HG03520 (cell line): ENCODE results near the gene MBD3L1.
A peak's percentile ranks its signal among the peaks of the same experiment; 100 is the strongest.

Experiments used
- ATAC-seq: cut with Tn5 transposase; IDR thresholded peaks from one replicate; pipeline ENCODE4 v1.9.1; 2021; ENCODE audit warnings: mild to moderate bottlenecking, moderate library complexity; ENCODE audit not compliant: unreplicated experiment

MBD3L1 gene

DNA sequence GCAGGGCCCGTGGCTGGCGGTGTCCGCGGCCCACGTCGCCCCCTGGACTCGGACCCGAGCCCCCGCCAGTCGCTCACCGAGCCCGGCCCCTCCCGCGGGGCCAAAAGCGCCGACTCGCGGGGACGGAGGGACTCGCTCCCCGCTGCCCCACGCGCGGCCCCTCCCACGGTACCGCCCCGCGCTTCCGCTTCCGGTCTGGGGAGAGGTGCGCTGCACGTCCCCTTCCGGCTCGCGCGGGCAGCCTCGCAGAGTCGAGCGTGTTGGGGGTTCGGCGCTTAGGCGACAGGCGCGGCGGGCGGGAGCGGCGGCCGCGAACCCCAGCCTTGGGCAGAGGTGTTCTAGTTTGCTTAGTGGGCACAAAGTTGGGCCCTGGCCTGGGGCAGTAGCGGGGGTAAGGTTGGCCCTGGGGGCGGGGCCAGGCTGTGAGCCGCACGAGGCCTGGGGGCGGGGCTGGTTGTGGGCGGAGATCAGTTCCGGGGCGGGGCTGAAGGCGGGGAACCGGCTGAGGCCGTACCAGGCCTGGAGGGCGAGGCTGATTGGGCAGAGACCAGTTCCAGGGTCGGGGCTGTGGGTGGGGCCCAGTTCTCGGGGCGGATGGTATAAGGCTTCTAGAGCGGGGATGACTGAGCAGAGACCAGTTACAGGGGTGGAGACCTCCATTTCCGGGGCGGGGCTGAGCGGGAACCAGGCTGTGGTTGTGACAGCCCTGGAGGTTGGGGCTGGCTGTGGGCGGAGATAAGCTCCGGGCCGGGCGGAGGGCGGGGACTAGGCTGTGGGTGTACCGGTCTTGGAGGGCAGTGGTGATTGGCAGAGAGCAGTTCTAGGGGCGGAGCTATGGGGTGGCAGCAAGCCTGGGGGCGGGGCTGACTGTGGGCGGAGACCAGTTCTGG lies at the start of gene MBD3L1, which contains the start of gene ZNF558:
Gene MBD3L1, plus strand, starts transcription at position 246 of the 890 bp plus-strand sequence. CDS start 10,302 bp downstream, outside the sequence.
Gene ZNF558, minus strand, starts transcription at position 173 of the 890 bp plus-strand sequence. CDS start 9,645 bp downstream, outside the sequence.
- peak; percentile 87 for ATAC-seq

GRCh38 chr19:8794823-8795222 lies 37.4 kb upstream of the MBD3L1 start:
- ATAC-seq, result no peak

DNA sequence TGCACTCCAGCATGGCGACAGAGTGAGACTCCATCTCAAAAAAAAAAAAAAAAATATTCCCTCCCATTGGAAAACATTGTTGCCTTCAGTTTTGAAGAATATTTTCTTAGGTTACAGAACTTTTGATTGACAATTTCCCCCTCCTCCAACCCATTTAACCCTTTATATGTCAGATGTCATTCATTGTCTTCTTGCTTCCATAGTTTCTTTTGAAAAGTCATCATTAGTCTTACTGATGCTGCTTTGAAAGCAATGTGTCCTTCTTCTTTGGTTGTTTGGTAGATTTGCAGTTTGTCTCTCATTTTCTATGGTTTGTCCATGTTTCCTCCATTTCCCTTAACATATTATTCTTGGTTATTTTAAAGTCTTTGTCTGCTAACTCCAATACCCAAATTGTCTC lies 25.5 kb upstream of the MBD3L1 start:
- no peak for ATAC-seq

DNA sequence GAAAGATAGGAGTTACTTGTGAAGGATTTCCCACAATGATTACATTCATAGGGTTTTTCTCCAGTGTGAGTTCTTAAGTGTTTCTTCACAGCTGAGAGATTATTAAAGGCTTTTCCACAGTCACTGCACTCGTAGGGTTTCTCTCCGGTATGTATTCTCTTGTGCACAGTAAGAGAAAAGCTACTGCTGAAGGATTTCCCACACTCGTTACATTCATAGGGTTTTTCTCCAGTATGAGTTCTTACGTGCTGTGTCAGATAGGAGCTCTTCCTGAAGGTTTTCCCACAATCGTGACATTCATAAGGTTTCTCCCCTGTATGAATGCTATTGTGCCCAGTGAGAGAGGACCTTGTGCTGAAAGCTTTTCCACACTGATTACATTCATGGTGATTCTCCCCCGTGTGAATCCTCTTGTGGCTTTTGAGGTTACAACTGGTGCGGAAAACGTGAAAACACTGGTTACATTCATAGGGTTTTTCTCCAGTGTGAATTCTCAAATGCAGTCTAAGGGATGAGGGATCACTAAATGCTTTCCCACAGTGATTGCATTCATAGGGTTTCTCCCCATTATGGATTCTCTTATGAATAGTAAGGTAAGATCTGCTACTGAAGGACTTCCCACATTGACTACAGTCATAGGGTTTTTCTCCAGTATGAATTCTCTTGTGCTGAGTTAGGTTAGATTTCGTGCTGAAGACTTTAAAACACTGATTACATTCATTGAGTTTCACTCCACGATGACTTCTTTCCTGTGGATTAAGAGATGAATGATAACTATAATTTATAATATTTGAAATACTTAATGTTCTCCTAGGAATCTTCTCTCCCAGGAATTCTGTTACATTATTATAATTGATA lies 20.6 kb upstream of the MBD3L1 start:
- no peak for ATAC-seq

DNA sequence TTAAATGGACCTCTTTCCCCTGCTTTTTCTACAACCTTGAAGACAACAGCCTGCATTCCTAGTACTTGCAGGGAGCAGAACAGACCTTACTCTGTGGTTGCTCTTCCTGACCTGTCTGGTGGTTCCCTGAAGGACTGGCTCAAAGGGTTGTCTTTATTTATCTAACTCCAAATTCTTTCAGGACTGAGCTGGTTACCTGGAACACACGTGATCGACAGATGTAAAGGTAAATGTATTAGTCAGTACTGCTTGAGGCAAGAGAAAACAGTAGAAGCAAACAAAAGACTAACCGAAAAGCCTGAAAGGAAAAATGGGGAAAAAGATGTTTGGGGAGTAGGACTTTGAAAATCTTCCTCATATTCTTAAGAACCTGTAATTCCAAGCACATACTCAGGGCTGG lies 18.0 kb upstream of the MBD3L1 start:
- ATAC-seq, result no peak

DNA sequence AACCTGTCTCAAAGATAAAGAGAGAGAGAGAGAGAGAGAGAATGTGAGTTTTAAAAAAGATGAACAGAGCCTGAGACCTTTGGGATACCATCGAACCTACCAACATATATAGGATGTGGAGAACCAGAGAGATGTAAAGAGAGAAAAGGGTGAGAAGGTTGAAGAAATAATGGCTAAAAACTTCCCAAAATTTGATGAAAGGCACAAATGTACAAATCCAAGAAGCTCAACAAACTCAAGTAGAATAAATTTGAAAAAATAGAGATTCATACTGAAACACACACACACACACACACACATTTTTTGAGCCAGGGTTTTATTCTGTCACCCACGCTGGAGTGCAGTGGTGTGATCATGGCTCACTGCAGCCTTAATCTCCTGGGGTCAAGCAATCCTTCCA lies 16.4 kb upstream of the MBD3L1 start:
- no peak for ATAC-seq

DNA sequence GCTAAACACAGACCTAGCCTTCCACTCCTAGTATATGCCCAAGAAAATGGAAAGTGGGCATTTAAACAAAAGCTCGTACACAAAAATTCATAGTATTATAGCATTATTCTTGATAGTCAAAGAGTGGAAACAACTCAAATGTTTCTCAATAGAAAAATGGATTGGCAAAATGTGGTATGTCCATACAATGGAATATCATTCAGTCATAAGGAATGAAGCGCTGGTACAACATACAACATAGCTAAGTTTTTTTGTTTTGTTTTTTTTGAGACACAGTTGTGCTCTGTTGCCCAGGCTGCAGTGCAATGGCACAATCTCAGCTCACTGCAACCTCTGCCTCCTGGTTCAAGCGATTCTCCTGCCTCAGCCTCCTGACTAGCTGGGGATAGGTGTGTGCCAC lies 11.9 kb upstream of the MBD3L1 start:
- no peak for ATAC-seq

DNA sequence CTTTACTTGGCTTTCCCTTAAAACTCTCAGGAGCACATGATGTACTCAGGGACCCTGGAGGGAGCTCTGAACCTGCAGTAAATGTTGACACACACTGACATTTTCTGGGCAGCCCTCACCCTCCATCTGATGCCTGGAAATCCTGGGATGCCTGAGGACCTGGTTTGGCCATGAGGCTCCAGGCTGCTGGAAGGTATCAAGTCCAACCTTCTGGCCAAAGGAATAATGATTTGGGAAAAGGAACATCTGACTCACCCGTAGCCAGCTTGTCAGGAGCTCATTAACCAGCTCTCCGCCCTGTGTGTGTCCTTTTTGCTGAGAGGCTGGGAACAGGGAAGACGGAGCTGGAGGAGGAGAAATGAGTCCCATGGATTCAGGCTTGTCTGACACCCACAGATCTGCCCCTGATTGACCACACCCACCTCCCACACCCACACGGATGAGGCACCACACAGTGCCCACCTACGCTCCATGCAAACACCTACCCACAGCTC lies 10.4 kb upstream of the MBD3L1 start:
- no peak for ATAC-seq

GRCh38 chr19:8826371-8826770 lies 5.8 kb upstream of the MBD3L1 start:
- no peak for ATAC-seq

DNA sequence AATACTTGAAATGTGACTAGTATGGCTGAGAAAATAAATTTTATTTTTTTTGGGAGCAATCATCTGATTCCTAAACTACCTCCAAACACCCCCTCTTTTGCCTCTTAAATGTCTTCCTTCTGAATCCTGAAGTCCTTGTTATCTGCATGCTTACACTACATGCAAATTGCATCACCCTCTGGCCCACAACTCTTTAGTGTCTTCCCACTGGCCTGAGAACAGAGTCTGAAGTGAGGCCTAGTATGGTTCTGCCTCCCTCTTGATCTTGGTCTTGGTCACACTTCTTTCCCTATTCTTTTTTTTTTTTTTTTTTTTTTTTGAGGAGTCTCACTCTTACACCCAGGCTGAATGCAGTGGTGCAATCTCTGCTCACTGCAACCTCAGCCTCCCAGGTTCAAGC lies 4.9 kb upstream of the MBD3L1 start:
- no peak for ATAC-seq

DNA sequence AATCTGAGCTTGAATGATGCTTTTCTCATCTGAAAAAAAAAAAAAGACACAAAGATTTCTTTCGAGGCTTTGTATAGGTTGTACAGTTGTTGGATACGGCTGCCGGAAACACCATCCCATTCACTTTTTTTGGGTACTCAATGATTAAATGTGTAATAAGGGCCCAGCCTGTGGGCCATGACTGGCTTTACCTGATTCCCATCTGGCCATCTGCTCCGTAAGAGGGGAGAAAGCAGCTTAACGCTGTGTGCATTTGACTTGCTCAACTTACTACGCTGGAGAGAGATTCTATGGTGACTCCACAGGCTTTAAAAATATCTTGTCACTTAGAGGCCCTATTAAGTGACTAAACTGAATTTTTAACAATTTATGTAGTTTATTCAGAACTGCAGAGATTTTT lies 804 bp upstream of the MBD3L1 start:
- no peak for ATAC-seq

- ATAC-seq, result no peak
Measured at GRCh38 chr19:8831832-8832131, 395 bp upstream of the MBD3L1 start.

- no peak for ATAC-seq
Measured at GRCh38 chr19:8835446-8835845, 3.3 kb downstream of the MBD3L1 start.

DNA sequence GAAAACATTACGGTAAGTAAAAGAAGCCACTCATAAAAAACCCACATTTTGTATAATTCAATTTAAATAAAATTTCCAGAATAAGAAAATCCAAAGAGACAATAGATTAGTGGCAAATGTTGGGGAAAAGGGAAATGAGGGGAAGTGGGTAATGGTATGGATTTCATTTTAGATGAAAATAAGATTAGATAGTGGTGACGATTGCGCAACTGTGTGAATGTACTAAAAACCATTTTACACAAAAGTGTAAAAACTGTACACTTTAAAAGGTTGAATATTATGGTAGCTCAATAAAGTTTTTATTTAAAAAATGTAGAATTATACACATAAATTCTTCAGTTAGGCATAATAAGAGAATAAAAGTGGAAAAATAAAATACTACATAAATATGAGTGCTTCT lies 3.7 kb downstream of the MBD3L1 start:
- ATAC-seq, result no peak

GRCh38 chr19:8840708-8841107 lies 8.5 kb downstream of the MBD3L1 start:
- ATAC-seq, result no peak

GRCh38 chr19:8846819-8847218 lies 14.6 kb downstream of the MBD3L1 start:
- no peak for ATAC-seq

- no peak for ATAC-seq
Measured at GRCh38 chr19:8849232-8849631, 17.1 kb downstream of the MBD3L1 start.

DNA sequence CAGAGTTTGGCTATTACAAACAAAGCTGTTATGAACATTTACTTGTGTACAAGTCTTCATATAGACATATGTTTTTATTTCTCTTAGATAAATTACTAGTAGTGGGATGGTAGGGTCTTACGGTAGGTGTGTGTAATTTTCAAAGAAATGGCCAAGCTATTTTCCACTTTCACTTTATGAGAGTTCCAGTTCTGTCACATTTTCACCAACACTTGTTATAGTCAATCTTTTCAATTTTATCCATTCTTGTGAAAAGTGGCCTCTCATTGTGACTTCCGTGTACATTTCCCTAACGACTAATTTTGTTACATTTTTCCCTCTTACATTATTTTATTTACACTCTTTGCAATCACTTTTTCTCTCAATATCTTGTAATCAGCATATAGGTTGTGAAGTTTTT lies 18.3 kb downstream of the MBD3L1 start:
- no peak for ATAC-seq

DNA sequence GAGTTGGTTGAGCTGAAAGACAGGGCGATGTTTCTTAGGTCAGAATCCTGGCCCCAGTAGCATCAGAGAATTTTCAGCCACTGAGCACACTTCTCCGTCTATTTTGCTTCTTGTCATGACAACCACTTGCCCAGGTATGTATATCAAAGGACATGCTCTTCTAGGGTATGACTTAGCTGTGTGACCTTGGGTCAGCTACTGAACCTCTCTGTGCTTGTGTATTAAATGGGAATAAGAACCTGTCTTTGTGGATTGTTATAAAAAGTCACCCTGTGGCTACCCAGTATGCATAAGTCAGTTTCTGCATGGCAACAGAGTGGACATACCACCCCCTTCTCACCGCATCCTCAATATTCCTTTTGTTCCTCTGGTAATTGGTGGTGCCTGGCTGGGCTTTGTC lies 26.1 kb downstream of the MBD3L1 start:
- ATAC-seq, result no peak

DNA sequence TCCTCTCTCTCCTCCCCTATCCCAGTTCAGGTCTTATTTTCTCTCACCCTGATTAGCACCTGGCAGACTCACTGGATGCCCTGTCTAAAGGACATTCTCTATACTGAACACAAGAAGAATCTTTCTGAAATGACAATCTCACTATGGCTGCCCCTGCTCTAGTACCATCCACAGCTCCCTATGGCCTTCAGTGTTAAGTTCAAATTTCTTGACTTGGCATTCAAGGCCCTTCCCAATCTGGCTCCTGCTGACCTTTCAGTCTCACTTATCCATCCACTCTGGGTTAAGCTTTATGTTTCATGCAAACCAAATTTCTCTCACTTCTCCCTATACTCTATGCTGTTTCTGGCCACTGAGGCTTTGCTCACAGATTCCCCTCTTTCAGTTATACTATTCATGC lies 34.2 kb downstream of the MBD3L1 start:
- ATAC-seq, result no peak

DNA sequence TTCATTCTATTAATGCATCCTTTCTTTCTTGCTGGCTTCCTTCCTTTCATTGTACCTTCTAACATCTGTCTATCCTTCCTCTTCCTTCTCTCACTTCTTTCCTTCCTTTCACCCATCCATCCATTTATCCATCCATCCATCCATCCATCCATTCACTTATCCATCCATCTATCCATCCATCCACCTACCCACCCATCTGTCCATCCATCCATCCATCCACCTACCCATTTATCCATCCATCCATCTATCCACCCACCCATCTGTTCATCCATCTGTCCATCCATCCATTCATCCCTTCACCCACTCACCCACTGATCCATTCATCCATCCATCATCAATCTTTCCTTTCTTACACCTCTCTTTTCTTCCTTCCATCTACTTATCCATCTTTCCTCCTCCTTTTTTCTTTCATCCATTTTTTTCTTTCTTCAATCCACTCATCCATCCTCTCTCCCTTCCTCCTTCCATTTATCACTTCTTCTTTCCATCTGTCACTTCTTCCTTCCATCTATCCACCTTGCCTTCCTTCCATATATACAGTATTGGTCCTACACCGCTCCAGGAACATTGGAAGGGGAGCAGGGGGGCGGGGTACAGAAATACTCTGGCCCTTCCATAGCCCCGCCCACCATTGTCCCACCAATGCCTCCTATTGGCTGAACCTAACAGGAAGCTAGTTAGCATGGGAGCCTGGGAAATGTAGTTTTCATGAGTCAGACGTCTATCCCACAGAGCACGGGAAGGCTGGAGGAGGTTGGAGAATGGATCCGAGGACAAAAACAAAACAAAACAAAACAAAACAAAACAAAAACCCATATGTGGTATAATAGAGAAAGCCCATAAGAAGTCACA lies 45.9 kb downstream of the MBD3L1 start:
- ATAC-seq, result no peak
